NOMO-1 treated with dmso at 0.1 percent for 144 hours (cell line): ENCODE data around the gene EGFL7.
A peak's percentile ranks its signal among the peaks of the same experiment; 100 is the strongest.

Source experiments
- DNase-seq: peaks from one replicate; lab custom pipeline; 2025; ENCODE audit not compliant: unreplicated experiment; lab: John Stamatoyannopoulos, UW

Gene EGFL7

GRCh38 chr9:136643596-136644342 lies 18.9 kb upstream of the EGFL7 start:
- DNase-seq = no peak

- no peak for DNase-seq
Observed at GRCh38 chr9:136644343-136644592, 18.4 kb upstream of the EGFL7 start.

GRCh38 chr9:136644593-136645351 lies 17.9 kb upstream of the EGFL7 start:
- DNase-seq = peak; percentile 88

- DNase-seq = no peak
Observed at GRCh38 chr9:136645352-136645902, 17.3 kb upstream of the EGFL7 start.

- no peak for DNase-seq
Observed at GRCh38 chr9:136645903-136646754, 16.6 kb upstream of the EGFL7 start.

GRCh38 chr9:136646827-136647711 lies 15.6 kb upstream of the EGFL7 start:
- no peak for DNase-seq

GRCh38 chr9:136648751-136649150 lies 14.0 kb upstream of the EGFL7 start:
- no peak for DNase-seq

GRCh38 chr9:136650021-136650420 lies 12.7 kb upstream of the EGFL7 start:
- DNase-seq = no peak

- no peak for DNase-seq
Observed at GRCh38 chr9:136650648-136651047, 12.1 kb upstream of the EGFL7 start.

- DNase-seq = no peak
Observed at GRCh38 chr9:136651860-136652259, 10.9 kb upstream of the EGFL7 start.

- no peak for DNase-seq
Observed at GRCh38 chr9:136653323-136654079, 9.2 kb upstream of the EGFL7 start.

GRCh38 chr9:136654820-136655535 lies 7.7 kb upstream of the EGFL7 start:
- no peak for DNase-seq

GRCh38 chr9:136655536-136656182 lies 7.1 kb upstream of the EGFL7 start:
- no peak for DNase-seq

GRCh38 chr9:136656183-136656738 lies 6.5 kb upstream of the EGFL7 start:
- DNase-seq = no peak

- DNase-seq = peak; percentile 61
Observed at GRCh38 chr9:136656795-136657611, 5.7 kb upstream of the EGFL7 start.

GRCh38 chr9:136657974-136658848 lies 4.5 kb upstream of the EGFL7 start:
- no peak for DNase-seq
